GM18861 (cell line): ENCODE measurements around the gene MKRN1.
"Not testable (repeated sequence)": the region's sequence is repeated elsewhere in the genome, so short reads cannot be mapped to it uniquely, and the experiment has no call there.

Source experiments
- ATAC-seq: cut with Tn5 transposase; IDR thresholded peaks from one replicate; pipeline ENCODE4 v1.9.1; 2021; ENCODE audit not compliant: unreplicated experiment

The MKRN1 gene

GRCh38 chr7:140435252-140435895 is 43.9 kb downstream of the MKRN1 start:
- no peak for ATAC-seq

- ATAC-seq: no peak
Observed at GRCh38 chr7:140433396-140433795, 45.9 kb downstream of the MKRN1 start.

- ATAC-seq: no peak
Observed at GRCh38 chr7:140426130-140426529, 53.2 kb downstream of the MKRN1 start.

GRCh38 chr7:140425718-140426117 is 53.6 kb downstream of the MKRN1 start:
- ATAC-seq: no peak

GRCh38 chr7:140423501-140423900 is 55.8 kb downstream of the MKRN1 start:
- no peak for ATAC-seq

- no peak for ATAC-seq
Observed at GRCh38 chr7:140421521-140421920, 57.8 kb downstream of the MKRN1 start.

- no peak for ATAC-seq
Observed at GRCh38 chr7:140418653-140419052, 60.7 kb downstream of the MKRN1 start.

GRCh38 chr7:140418156-140418472 is 61.2 kb downstream of the MKRN1 start:
- not testable (repeated sequence) for ATAC-seq

- no peak for ATAC-seq
Observed at GRCh38 chr7:140417456-140418155, 61.7 kb downstream of the MKRN1 start.

- ATAC-seq: no peak
Observed at GRCh38 chr7:140416560-140416959, 62.7 kb downstream of the MKRN1 start.

GRCh38 chr7:140415816-140416215 is 63.5 kb downstream of the MKRN1 start:
- not testable (repeated sequence) for ATAC-seq

GRCh38 chr7:140415361-140415760 is 63.9 kb downstream of the MKRN1 start:
- no peak for ATAC-seq

- no peak for ATAC-seq
Observed at GRCh38 chr7:140404565-140405065, 74.7 kb downstream of the MKRN1 start.

- ATAC-seq: no peak
Observed at GRCh38 chr7:140403878-140404564, 75.3 kb downstream of the MKRN1 start, which contains the start of gene RAB19. TSS of gene RAB19 (plus strand) at chr7:140404058. CDS start at chr7:140407647, 3,589 bp downstream.
